HTR-8/SVneo (cell line): ENCODE measurements around the gene PHKB.
A peak's percentile ranks its signal among the peaks of the same experiment; 100 is the strongest.

ENCODE experiments used
- DNase-seq: peaks from one replicate; pipeline ENCODE4 v3.0.0; 2011; ENCODE audit warnings: low spot score, mixed read lengths; ENCODE audit not compliant: insufficient read length
- FAIRE-seq: peaks from 2 replicates; lab custom pipeline; 2011; peaks lifted over from hg19 to GRCh38; lab: Jason Lieb, UNC

The PHKB gene

DNA sequence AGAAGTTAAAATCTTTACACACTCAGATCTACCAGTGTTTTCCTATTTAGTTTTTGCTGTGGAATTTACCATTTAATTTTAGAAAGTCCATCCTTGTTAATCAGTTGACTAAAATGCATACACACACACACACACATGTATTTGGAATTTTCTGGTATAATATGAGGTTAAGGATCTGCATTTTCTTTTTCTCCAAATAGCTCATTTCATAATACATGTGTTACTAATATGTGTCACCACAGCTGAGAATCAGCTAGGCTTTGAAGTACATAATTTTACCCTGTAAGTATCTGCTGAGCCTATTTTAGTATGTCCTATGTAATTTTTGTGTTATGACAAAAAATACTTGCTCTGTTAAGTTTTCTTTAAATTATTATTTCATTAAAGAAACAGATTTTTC lies 143.2 kb downstream of the PHKB start:
- FAIRE-seq (no peak), DNase-seq (no peak)

DNA sequence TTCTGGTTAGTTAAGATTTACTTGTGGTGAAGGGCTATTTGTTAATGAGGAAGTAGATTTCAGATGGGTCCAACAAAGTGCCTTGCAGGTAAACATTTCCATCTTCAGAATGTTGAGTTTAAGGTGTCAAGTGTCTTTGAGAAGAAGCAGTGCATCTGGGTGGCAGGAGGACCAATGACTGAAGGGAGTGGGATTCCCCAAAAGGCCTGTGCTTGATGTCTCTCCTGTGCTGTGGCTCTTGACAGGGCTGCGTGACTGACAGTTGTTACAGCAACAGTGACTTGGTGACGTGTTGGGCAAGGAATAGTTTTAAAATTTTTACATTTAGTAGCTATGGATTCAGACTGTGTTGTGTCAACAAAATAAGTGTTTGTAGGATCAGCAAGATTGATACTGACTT lies 149.9 kb downstream of the PHKB start:
- FAIRE-seq (no peak), DNase-seq (no peak)

DNA sequence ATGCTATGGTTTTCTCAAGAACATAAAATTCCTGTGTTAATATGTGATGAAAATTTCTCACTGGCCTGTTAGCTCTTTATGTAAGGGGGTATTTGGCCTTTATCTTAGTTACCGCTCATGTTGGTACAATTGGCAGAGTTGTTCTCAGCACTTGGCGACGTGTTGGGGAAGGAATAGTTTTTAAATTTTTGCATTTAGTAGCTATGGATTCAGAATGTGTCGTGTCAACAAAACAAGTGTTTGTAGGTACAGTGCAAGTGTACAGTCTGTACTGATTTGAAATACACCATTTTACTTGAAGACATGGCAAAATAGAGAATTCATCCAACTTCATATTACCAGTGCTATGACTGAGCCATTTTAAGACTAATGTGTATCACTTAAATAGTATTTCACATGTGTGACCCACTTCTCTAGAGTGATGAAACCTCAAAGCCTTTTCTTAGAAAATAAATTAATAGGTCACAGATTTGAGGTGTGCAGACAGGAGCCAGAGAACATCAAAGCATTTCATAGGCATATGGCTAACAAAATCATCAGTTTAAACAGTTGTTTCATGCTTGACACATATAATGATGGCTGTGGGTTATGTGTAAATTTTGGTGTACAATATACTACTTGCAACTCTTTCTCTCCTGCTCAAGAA lies 150.8 kb downstream of the PHKB start:
- DNase-seq (no peak), FAIRE-seq (no peak)

DNA sequence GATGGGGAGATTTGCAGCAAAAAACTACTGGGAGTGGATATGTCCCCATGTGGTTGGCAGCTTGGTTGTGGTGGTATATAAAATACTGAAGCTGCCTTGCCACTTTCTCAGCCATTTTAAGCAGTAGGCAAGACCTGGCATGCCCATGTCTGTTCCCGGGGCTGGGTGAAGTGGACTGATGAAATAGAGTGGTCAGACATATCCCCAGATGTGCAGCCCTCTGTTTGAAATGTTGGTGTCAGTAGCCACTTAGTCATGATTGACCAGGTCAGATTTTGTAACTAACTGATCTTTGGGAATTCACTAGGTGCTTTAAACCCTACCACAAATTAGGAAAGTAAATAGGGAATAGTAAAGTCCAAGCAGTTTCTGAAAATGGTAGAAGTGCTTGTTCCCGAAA lies 151.6 kb downstream of the PHKB start:
- DNase-seq (peak; percentile 5), FAIRE-seq (no peak)

DNA sequence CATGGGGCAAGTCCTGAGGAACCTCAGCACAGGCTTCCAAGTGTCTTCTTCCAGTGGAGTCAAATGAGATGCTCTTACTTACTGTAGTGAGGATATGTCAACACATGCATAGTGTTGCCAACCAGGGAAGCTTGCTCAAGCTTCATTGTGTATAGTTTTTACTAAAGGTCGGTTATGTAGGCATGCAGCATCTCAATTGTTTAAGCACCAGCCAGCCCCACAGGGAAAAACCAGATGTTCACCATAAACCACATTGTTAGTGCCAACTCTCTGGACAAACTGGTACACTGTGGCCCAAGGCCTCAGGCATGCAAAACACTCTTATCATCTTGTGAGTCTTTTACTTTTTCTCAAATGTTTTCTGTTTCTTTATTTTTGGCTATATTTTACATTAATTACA lies 152.1 kb downstream of the PHKB start:
- DNase-seq (no peak), FAIRE-seq (no peak)

DNA sequence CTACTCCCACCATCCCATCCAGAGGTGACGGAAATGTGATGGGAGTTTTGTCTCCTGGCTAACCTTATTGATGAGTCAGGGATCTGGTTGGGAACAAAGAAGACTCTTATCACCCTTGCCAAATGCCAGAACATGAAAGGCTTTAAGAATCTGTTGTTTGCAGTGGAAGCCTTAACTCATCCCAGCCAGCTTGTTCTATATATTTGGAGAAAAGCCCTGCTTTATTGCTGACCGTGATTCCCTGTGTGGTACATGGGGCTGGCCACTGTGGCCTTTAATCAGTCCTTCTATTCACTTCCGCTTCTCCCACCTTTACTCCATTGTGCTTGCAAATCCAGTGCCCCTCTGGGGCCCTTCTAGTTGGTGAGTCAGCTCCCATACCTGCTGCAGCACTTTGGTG lies 156.6 kb downstream of the PHKB start:
- DNase-seq (no peak), FAIRE-seq (no peak)

DNA sequence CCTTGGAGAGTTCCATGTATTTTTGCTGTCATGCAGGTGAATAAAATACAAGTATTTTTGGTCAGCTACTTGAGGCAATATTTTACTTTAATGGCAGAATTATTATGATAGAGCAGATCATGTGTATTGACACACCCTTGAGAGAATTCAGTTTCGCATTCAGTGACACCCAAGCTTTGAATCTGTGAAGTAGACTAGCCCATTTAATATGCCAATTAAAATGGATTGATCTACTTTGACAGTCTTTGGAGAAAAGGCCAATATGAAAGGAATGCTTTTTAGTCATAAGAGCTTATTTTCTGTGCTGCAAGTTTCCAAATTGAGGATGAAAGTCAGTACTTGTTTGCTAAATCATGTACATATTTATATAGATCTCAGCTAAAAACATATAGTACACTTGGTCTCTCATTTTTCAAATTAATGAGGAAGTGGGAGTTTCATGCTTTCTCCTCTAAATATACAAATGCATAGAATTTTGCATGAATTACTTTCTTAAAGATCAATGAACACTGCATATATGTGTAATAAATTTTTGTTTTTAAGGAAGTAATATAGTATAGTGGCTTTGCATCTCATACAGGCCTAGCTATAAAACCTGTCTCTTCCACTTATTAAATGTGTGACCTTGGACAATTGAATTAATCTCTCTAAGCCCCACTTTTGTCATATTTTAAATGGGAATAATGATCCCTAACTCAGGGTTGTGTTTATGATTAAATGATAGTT lies 161.5 kb downstream of the PHKB start:
- DNase-seq (no peak), FAIRE-seq (no peak)

DNA sequence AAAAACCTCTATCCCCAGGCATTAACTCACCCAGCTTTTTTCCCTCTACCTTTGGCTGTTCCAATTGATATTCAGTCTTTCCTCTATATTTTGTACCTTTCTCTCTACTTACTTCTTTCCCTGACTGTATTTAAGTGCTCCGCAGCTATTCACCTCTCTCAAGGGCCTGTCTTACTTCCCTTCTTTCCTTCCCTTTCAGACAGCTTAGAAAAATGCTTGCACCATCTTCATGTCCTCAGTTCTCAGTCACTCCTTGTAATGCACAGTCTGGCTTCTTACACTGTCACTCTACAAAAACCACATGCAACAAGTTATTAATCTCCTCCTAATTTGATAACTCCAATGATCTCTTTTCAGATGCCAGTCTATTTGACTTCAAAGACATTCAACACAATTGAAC lies 163.4 kb downstream of the PHKB start:
- DNase-seq (no peak), FAIRE-seq (no peak)

DNA sequence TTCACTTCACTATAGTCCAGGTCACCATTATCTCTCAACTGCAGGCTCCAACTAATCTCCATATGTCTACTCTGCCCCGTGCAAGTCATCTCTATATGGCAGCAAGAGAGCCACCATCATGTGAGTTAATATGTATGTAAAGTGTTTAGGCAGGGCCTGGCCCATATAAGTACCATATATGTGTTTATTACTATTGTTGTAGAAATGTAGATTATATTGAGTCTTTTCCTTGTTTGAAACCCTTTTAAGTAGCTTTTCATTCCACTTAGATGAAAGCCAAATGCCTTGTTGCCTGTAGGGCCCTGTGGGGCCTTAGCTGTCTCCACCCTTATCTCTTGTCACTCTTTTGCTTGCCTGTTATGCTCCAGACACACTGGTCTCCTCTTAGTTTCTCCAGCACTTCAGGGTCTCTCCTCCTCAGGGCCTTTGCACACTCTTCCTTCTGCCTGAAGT lies 164.0 kb downstream of the PHKB start:
- no peak for FAIRE-seq
- no peak for DNase-seq

DNA sequence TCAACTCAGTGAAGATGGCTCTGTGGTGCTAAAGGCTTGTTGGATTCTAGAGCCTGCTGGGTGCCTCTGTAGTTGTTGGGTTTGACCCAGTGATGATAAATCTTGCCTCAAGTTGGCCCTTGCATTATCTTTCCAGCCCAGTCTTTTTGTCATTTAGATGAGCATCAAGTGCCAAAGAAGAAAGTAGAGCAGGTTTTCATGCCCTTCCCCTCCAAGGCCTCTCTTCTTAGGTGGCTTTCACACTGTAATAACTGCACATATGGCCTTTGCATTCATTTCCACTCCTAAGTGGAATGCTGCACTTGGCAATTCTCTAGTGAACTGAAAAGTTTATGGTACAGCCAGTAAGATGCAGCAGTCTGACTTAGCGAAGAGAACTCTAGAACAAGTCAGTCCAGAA lies 165.1 kb downstream of the PHKB start:
- DNase-seq (no peak), FAIRE-seq (no peak)

DNA sequence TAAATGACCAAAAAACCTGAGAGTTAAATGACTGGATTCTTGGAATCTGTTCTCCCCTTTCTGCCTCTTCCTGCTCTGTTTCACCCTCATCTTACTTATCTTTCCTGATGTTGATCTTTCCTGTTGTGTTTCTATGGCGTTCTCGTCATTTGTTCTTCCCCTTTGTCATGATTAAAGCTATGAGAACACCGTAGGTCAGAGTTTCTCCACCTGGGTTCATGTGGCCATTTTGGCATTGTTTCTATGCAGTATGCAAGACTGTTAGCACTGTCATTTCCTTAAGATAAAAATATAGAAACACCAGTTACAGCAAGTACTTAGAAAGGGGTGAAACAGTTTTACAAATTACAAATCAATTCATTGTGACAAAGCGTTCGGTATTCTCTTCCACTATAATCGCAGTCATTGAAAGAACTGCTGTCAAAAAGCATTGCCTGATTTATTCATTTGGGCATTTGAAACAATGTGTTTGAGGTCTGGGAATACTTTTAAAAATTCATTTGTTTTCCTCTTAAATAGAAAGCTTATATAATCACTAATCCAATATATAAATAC lies 166.0 kb downstream of the PHKB start:
- no peak for FAIRE-seq
- no peak for DNase-seq

DNA sequence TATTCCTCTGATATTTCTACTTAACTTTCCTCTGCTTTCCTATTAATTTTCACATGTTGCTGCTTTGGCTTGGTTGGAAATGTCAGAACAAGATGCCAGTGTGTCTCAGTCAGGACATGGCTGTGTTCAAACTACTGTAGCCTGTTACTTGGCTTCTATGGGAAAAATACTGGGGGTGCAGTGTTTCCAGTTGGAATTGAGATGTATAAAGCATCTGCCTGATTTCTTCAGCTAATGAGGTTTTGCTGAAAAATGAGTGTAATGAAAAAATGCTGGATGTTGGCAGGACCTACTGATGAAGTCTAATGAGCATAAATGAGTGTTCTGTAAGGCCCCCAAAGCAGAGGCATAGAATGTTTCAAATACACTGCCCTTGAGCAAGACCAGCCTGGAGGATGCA lies 166.6 kb downstream of the PHKB start:
- FAIRE-seq (no peak), DNase-seq (no peak)

DNA sequence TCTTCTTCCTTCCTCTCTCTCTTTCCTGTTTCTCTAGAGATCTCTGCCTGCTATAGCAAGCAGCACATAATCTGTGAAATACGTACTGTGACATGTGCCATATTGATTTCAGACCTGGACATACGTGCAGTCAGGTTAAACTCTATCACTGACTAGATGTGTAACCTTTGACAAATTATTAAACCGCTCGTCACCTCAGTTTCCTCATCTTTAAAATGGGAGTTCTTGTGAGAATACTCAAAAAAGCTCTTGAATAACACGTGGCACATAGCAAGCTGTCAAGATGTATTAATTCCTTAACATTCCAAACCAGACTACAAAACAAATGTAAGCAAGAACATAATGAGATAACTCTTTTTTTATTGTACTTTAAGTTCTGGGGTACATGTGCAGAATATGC lies 170.0 kb downstream of the PHKB start:
- no peak for FAIRE-seq
- DNase-seq = no peak

DNA sequence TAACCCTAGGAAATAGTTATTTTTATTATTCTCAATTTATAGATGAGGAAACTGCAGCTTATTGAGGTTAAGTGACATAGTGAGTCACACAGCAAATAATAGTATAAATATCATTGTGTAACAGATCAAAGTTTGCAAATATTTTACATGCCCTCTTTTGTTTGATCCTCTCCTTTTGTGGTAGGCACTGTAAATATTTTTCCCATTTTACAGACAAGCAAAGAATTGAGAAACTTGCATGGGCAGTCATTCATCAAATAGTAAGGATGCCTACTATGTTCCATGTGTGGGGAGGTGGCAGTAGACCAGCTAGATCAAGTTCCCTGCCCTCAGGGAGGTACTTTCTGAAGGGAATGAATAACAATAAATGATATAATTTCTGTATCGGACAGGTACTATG lies 173.0 kb downstream of the PHKB start:
- DNase-seq = no peak
- no peak for FAIRE-seq

DNA sequence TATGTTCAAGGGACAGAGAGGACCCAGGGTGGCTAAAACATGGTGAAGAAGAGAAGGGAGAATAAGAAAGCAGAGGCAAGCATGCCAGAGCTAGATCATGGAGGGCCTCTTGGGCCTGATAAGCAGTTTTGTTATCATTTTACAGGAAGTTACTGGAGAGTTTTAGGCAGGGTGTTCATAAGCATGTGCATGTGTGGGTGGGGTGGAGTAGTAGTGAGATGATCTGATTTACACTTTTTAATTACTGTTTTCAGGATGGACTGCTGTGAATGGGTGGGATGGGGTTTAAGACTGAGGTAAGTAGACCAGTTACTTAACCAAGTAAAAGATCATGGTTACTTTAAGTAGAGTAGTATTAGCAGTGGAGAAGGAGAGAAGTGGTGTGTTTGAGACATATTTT lies 173.6 kb downstream of the PHKB start:
- FAIRE-seq (no peak), DNase-seq (no peak)

DNA sequence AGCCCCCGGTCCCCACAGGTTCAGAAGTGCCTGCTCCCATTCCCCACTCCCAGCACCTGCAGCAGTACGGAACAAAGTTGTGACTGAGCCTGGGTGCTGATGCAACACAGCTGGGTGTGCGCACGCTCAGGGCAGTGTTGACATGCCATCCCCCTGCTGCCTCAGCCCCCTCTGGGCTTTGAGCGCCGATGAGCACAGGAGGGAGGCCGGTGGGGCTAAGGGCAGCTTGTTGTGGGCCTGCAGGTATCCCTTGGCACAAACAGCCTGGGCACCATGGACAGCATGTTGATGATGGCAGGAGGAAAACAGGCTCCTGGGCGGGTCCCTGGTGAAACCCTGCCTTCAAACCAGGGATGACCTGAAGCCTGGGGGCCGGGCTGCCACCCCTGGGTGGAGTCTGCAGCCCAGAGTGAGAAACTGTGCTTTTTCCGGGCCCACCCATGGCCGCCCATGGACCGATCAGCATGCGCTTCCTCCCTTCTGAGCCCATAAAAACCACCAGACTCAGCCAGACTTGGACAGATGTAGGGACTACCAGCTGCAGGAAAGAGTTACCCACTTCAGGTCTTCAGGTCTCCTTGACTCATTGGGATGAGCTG lies 175.5 kb downstream of the PHKB start:
- no peak for DNase-seq
- FAIRE-seq = no peak

DNA sequence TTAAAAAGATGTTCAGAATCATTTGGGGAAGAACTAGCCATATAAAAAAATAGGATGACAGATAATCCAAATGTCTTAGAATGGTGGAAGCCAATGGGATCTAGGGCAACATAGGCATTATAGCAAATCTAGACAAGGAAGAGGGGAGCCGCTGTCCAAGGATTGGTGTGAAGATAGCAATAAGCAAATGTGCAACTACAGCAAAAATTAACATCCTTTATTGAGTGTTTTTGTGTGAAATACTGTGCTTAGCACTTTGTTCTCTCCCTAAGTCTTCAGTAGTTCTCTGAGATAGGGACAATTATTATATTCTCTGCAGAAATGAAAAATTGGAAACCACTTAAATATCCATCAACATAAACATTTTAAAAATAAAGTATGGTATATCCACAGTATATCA lies 177.0 kb downstream of the PHKB start:
- DNase-seq = no peak
- no peak for FAIRE-seq

DNA sequence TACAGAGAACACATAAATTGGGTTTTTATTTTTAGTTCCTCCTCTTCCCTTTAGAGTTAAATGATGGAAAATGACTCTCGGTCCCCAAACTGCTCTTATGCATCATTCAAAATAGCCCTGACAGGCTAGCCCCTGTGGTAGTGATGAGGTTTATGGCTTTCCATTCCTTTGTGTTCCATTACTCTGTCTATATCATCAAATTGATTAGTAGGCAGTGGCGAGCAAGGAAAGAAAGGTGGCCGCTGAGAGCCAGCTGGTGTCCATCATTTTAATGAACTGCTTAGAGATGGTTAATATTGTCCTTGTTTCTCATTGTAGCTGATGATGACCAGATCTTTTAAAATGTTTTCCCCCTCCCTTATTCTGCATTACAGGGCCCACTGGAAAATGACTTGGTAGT lies 179.5 kb downstream of the PHKB start:
- DNase-seq (no peak), FAIRE-seq (no peak)

DNA sequence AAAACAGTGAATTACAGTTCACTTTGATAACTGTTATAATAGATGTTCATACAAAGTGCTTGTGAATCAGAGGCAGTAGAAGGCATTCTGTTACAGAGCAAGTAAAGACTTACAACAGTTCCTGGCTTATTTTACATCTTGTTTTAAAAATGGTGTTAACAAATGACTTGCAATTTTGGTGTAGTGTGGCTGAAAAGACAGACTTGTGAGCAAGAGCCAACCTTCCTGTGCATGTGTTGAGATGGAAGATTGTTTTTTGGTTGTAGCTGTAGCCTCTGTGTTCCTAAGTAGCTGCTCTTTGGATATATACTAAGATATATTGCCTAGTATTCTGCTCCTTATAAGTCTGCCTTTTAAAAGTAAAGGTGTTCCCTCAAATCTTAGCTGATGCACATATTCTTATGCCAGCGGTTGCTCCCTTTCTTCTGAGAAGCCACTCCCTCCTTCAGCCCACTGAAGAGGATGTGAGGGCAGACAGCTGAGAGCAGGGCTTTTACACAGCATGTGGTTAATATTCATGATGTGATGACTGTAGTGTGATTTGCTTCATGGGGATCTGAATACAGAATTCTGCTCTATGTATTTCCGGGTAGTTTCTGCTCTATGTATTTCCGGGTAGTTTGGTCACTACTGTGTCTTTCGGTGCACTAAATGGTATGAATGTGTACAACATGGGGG lies 182.3 kb downstream of the PHKB start:
- no peak for FAIRE-seq
- DNase-seq = no peak

DNA sequence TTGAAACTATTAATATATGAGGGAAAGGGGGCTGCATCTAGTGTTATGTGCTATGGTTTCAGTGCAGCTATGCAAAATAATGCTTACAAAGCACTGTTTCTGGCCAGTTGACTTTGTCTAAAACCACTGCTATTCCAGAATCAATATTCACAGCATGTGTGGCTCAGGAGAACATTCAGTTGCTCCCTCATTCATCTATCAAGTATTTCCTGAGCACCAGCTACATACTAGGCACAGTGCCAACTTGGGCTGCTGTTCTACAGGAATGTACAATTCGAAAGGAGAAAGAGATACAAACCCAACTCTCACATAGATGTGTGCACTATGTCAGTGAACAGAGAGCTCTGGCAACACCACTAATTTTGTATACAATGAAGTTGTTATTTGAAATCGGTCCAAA lies 183.0 kb downstream of the PHKB start:
- DNase-seq (no peak), FAIRE-seq (no peak)

DNA sequence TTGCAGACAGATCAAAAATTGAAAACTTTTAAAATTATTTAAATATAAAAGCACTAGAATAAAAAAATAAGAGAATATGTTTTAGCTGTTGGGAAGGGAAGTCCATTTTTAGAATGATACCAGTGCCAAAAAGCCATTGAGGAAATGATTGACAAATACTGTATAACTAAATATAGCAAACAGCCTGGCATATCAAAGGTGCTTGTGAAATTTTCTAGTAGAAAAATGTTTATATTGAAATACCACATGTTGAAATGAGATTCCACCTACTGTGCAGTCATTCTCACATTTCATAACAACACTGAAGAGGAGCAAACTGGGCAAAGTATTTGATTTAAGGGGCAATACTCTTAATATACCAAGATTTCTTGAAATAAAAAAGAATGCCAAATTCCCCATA lies 183.5 kb downstream of the PHKB start:
- no peak for DNase-seq
- no peak for FAIRE-seq
